ENCODE measurements around the gene FILIP1L. TPM values are rescaled to one million over a fixed set of nuclear protein-coding genes. Genes with fewer than 3 reads are reported as not detected.

The FILIP1L gene
- total RNA-seq, 1 donor, result 15.2 TPM

- TF ChIP-seq CTCF (IDR thresholded peaks at IDR 0.05; ENCODE audit: insufficient read depth, low read length), result no peak
- DNase-seq (ENCODE audit: low read depth), result no peak
- H3K4me3 ChIP-seq (ENCODE audit: low read depth, low read length), result no peak overlapping the region
Observed at GRCh38 chr3:99954914-99955644, 159.2 kb downstream of the FILIP1L start.

- H3K4me3 ChIP-seq (ENCODE audit: low read depth, low read length), result no peak overlapping the region
- no peak for TF ChIP-seq CTCF (IDR thresholded peaks at IDR 0.05; ENCODE audit: insufficient read depth, low read length)
- no peak for DNase-seq (ENCODE audit: low read depth)
Observed at GRCh38 chr3:99953596-99953995, 160.7 kb downstream of the FILIP1L start.

- H3K4me3 ChIP-seq (ENCODE audit: low read depth, low read length), result no peak overlapping the region
- peak; percentile 49 for DNase-seq (ENCODE audit: low read depth)
- no peak for TF ChIP-seq CTCF (IDR thresholded peaks at IDR 0.05; ENCODE audit: insufficient read depth, low read length)
Observed at GRCh38 chr3:99952306-99952705, 162.0 kb downstream of the FILIP1L start.

- no peak for DNase-seq (ENCODE audit: low read depth)
- TF ChIP-seq CTCF (IDR thresholded peaks at IDR 0.05; ENCODE audit: insufficient read depth, low read length), result no peak
- no peak overlapping the region for H3K4me3 ChIP-seq (ENCODE audit: low read depth, low read length)
Observed at GRCh38 chr3:99951701-99952100, 162.6 kb downstream of the FILIP1L start.

- no peak overlapping the region for H3K4me3 ChIP-seq (ENCODE audit: low read depth, low read length)
- no peak for TF ChIP-seq CTCF (IDR thresholded peaks at IDR 0.05; ENCODE audit: insufficient read depth, low read length)
- DNase-seq (ENCODE audit: low read depth), result no peak
Observed at GRCh38 chr3:99950921-99951320, 163.4 kb downstream of the FILIP1L start.

GRCh38 chr3:99949956-99950670, 164.2 kb downstream of the FILIP1L start:
- no peak for TF ChIP-seq CTCF (IDR thresholded peaks at IDR 0.05; ENCODE audit: insufficient read depth, low read length)
- no peak for DNase-seq (ENCODE audit: low read depth)
- H3K4me3 ChIP-seq (ENCODE audit: low read depth, low read length), result no peak overlapping the region

Data from fibroblast of the aortic adventitia (primary cell).